ENCODE measurements around the gene FCER2.

The FCER2 gene

DNA sequence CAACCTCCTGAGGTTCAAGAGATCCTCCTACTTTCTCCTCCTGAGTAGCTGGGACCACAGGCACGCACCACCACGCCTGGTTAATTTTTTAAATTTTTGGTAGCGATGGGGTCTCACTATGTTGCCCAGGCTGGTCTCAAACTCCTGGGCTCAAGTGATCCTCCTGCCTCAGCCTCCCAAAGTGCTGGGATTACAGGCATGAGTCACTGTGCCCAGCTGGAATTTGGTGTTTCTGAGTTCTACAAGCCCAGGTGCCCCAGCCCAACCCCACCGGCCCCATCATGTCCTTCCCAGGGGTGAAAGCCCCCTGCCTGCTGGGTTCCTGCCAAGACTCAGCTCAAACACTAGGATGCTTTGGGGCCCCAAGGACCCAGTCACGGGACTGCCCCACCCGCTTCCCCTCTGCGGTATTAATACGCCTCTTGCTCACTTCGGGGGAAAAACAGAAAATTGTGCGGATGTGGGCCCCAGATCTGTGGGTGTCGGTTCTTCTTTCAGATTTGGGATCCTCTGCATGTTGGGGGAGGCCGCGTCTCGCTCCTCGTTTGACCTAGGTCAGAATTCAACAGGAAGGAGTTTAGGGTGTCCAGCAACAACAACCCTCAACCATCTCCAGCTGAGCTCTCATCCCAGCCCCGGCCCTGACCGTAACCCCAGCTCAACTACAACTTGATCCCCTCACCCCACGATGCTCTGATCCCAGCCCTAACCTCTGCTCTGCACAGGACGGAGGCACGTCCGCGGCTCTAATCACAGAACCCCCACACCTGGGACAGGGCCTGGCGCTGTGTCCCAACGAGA lies 3.7 kb upstream of the FCER2 start:
- no peak overlapping the region for H3K4me3 ChIP-seq (ENCODE audit: low read length)
- peak; percentile 36 for DNase-seq (ENCODE audit: low read depth, low spot score)

GRCh38 chr19:7704280-7705060 lies 2.5 kb upstream of the FCER2 start:
- no peak overlapping the region for H3K4me3 ChIP-seq (ENCODE audit: low read length)
- no peak for DNase-seq (ENCODE audit: low read depth, low spot score)

DNA sequence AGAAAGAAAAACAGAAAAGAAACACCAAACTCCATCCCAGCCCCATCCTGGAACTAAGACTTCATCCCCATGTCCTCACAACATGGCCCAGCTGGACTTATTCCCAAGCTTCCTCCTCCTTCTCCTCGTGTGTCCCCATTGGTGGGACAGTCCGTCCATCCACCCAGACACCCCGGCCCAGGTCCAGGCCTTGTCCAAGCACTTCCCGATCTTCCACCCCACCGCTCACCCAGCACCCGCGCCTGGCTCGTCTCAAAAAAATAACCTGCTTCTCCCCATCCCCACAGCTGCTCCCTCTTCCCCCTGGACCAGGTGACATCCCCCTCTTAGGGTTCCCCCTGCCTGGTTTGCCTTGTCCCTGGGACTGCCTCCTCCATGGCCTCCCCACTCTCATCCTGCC lies 1.4 kb upstream of the FCER2 start:
- DNase-seq (ENCODE audit: low read depth, low spot score), result no peak
- no peak overlapping the region for H3K4me3 ChIP-seq (ENCODE audit: low read length)

DNA sequence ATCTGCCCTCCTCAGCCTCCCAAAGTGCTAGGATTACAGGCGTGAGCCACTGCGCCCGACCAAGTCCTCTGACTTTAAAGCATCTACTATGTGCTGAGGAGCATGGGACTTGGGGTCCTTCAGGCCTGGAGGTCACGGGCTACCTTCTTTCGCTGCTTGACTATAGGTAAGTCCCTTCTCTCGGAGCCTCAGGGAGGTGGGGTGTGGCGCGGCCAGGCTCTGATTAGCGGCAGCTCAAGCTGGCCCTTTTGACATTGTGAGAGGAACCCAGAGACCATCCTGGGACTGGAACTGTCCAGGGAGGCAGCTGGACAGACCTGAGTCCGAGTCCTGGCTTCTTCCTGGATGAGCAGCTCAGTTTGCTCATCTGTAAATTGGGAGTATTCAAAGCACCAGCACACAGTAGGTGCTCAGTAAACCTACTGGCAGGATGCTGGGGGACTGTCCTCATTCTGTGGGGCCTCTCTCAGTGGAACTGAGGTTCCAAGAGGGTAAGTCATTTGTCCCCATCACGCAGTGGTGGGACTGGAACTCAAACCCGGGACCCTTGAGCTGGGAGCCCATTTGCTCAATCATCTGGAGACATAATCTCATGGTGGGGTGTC lies 780 bp downstream of the FCER2 start:
- H3K4me3 ChIP-seq (ENCODE audit: low read length), result no peak overlapping the region
- DNase-seq (ENCODE audit: low read depth, low spot score), result no peak

DNA sequence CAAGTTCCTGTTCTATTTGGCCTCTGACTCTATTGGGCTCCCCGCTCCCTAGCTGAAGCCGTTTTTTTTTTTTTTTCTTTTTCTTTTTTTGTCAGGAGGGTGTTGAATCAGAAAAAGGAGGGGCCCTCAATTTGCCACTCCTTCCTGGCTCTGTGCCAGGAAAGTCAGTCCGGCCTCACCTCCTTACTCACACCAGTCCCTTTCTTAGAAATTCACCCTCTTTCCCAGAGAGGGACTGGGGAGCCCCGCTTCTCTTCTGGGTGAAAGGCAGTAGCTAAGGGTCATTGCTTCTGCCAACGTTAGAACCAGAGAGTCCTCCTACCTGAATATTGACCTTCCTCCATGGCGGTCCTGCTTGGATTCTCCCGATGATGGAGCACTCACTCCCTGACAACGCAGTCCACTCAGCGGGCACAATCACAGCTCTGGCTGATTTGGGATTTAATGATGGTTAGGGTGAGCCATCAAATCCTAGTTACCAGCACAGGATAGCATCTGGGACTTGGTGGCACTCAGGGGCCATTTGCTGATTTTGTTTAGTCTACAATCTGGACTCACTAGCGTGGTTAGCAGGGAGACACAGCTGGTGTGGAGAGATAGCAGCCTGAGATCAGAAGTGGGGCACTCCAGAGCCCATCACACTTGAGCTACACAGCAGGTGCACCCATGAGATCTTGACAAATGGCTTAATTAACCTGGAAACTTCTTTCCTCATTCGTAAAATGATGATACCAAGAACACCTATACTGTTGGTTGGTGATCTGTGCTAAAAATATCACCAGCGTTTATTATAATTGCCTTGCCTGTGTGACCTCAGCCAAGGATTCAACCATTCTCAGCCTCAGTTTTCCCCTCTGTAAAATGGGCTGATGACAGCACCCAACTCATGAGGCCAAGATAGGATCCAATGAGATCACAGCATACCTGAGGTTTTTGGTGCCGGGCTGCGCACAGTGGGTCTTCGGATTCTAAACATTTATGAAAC lies 2.2 kb downstream of the FCER2 start:
- no peak overlapping the region for H3K4me3 ChIP-seq (ENCODE audit: low read length)
- no peak for DNase-seq (ENCODE audit: low read depth, low spot score)

GRCh38 chr19:7699003-7699402 lies 2.9 kb downstream of the FCER2 start:
- H3K4me3 ChIP-seq (ENCODE audit: low read length), result no peak overlapping the region
- no peak for DNase-seq (ENCODE audit: low read depth, low spot score)

DNA sequence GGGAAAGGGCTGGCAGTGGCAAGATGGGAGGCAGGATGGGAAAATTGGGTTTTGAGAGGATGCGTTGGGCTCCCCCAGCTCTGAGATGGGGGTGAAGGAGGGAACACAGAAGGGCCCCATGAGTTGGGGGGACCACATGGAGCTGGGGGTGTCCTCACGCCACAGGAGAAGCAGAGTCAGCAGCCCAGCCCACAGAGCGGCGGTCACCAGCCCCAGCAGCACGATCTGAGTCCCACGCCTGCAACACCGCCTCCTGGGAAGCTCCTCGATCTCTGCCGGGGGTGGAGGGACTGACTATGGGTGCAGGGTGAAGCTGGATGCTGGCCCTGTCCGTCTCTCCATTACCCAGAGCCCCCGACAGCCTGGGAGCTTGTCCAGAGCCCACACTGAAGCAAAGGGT lies 3.3 kb downstream of the FCER2 start:
- no peak for DNase-seq (ENCODE audit: low read depth, low spot score)
- H3K4me3 ChIP-seq (ENCODE audit: low read length), result no peak overlapping the region

- DNase-seq (ENCODE audit: low read depth, low spot score), result no peak
- no peak overlapping the region for H3K4me3 ChIP-seq (ENCODE audit: low read length)
Observed at GRCh38 chr19:7697721-7698287, 4.1 kb downstream of the FCER2 start.

- no peak overlapping the region for H3K4me3 ChIP-seq (ENCODE audit: low read length)
- no peak for DNase-seq (ENCODE audit: low read depth, low spot score)
Observed at GRCh38 chr19:7694499-7694898, 7.4 kb downstream of the FCER2 start.

- no peak overlapping the region for H3K4me3 ChIP-seq (ENCODE audit: low read length)
- no peak for DNase-seq (ENCODE audit: low read depth, low spot score)
Observed at GRCh38 chr19:7692417-7693088, 9.4 kb downstream of the FCER2 start.

DNA sequence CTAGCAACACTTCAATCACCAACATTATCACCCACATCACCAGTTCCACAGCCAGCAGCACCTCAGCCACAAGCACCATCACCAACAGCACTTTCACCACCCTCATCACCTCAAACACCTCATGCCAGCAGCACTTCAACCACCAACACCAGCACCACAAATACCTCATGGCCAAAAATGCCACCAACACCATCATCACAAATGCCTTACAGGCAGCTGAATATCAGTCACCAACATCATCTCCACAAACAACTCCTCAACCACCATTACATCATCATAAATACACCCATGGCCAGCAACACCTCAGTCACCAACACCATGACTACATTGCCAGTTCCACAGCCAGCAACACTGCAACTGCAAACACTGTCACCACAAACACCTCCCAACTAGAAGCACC lies 10.4 kb downstream of the FCER2 start:
- no peak for DNase-seq (ENCODE audit: low read depth, low spot score)
- H3K4me3 ChIP-seq (ENCODE audit: low read length), result no peak overlapping the region

DNA sequence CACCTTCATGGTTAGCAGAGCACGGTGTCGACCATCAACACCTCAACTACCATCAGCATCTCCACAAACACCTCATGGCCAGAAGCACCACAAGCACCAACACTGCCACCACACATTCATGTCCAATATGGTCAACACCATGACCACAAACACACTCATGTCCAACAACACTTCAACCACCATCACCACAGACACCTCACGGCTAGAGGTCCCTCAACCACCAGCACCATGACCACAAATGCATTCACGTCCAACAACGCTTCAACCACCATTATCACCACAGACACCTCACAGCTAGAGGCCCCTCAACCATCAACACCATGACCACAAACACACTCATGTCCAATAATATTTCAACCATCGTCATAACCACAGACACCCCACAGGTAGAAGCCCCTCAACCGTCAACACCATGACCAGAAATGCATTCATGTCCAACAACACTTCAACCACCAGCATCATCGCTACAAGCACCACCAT lies 11.1 kb downstream of the FCER2 start:
- no peak overlapping the region for H3K4me3 ChIP-seq (ENCODE audit: low read length)
- DNase-seq (ENCODE audit: low read depth, low spot score), result no peak

GRCh38 chr19:7689165-7689564 lies 12.8 kb downstream of the FCER2 start:
- no peak overlapping the region for H3K4me3 ChIP-seq (ENCODE audit: low read length)
- DNase-seq (ENCODE audit: low read depth, low spot score), result no peak

DNA sequence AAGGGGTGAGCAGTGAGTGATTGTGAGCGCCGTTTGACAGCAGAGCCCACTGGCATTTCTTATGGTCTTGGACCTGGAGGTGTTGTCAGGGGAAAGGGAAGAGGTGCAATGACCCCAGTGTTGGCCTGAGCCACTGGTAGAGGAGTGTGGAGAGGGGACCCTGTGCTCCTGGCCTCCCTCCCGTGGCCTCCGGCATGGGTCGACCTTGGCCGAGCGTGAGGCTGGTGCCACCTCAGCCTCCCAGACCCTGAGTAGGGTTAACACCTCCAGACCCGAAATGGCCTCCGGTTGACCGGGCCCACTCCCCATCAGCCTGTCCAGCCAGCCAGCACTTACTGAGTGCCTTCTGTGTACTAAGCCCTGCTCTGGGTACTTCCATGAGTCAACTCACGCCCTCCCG lies 14.8 kb downstream of the FCER2 start:
- no peak overlapping the region for H3K4me3 ChIP-seq (ENCODE audit: low read length)
- DNase-seq (ENCODE audit: low read depth, low spot score), result no peak

- H3K4me3 ChIP-seq (ENCODE audit: low read length), result no peak overlapping the region
- no peak for DNase-seq (ENCODE audit: low read depth, low spot score)
Observed at GRCh38 chr19:7685546-7686445, 16.1 kb downstream of the FCER2 start.

DNA sequence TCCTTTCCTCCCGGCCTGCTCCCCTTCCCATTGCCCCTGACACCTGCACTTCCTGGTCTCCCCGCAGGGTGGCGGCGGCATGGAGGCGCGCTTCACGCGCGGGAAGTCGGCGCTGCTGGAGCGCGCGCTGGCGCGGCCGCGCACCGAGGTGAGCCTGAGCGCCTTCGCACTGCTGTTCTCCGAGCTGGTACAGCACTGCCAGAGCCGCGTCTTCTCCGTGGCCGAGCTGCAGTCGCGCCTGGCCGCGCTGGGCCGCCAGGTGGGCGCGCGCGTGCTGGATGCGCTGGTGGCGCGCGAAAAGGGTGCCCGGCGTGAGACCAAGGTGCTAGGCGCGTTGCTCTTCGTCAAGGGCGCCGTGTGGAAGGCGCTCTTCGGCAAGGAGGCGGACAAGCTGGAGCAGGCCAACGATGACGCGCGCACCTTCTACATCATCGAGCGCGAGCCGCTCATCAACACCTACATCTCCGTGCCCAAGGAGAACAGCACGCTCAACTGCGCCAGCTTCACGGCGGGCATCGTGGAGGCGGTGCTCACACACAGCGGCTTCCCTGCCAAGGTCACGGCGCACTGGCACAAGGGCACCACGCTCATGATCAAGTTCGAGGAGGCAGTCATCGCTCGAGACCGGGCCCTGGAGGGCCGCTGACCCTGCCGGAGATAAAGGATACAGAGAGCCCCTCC lies 19.6 kb downstream of the FCER2 start:
- no peak for DNase-seq (ENCODE audit: low read depth, low spot score)

More for the DNA sequence above, 19.6 kb downstream of the FCER2 start:
- peak overlapping the region; percentile 87 for H3K4me3 ChIP-seq (ENCODE audit: low read length)
